Measurements from ENCODE around the gene KCTD13. TPM values are rescaled to one million over a fixed set of nuclear protein-coding genes. Genes with fewer than 3 reads are reported as not detected.

KCTD13 gene
- total and polyA plus RNA-seq, 2 of the 8 experiments (the other 6 are each of a cell fraction or from before 2014, with no cell fraction given): 9.2 to 10.8 TPM

DNA sequence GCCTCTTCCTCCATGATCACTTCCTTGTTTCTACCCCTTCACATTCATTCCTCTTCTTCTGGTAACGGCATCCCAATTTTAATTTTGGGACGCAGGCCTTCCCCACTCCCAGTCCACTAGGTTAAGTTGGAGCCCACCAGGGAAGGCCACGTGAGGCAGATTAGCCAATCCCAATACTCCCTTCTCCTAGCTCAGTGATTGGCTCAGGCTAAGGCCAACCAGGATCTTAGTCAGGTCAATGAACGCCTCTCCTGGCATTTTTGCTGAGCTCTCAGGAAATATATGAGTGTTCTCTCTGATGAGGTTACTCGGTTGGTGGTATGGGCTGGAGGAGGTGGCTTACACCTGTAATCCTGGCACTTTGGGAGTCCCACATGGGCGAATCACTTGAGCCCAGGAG is 42.0 kb downstream of the KCTD13 start:
- TF ChIP-seq, protein P1, sequence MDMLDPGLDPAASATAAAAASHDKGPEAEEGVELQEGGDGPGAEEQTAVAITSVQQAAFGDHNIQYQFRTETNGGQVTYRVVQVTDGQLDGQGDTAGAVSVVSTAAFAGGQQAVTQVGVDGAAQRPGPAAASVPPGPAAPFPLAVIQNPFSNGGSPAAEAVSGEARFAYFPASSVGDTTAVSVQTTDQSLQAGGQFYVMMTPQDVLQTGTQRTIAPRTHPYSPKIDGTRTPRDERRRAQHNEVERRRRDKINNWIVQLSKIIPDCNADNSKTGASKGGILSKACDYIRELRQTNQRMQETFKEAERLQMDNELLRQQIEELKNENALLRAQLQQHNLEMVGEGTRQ (IDR thresholded peaks at IDR 0.05; ENCODE audit: low read length): peak; percentile 24; the same call in 1 of the 2 replicates
- TF ChIP-seq YY1 (IDR thresholded peaks at IDR 0.05; ENCODE audit: low read depth, low read length) (no peak), EGR1 (IDR thresholded peaks at IDR 0.05; ENCODE audit: borderline replicate concordance, low read depth, low read length) (no peak), CHD2 (IDR thresholded peaks at IDR 0.05; ENCODE audit: low read length) (no peak)
- H3K27me3 ChIP-seq (replicated peaks in 1 of 4; ENCODE audit: control insufficient read depth in 3 of 4, extremely low read depth in 1 of 4, insufficient read depth in 3 of 4, low read length in 3 of 4): no peaks in the 10 kb centered on the region
- ChIA-PET POLR2A (ENCODE audit: partially characterized antibody) (no interaction called here), CTCF (ENCODE audit: partially characterized antibody) (interaction anchor here (0.6 to 1.6 kb wide), 2 partner anchors 148 to 207 kb away, joined by 4 to 7 read pairs; no protein-coding TSS in a partner anchor)
- H3K9me3 ChIP-seq (ENCODE audit: insufficient read depth in 2 of 2, low read depth in 1 of 2, low read length in 1 of 2): no peaks in the 10 kb centered on the region
- H2BK15ac ChIP-seq (ENCODE audit: low read length): no peak overlapping the region
- H3K4me1 ChIP-seq (replicated peaks in 1 of 4; ENCODE audit: control insufficient read depth in 3 of 4, insufficient read depth in 4 of 4, low read length in 3 of 4): no peaks in the 10 kb centered on the region
- no peaks in the 10 kb centered on the region for H3K79me2 ChIP-seq (ENCODE audit: control insufficient read depth in 1 of 2, insufficient read depth in 2 of 2, low read length in 2 of 2)
- no peak overlapping the region for H3K4me3 ChIP-seq (ENCODE audit: extremely low read depth in 1 of 4, insufficient read depth in 2 of 4, low read depth in 3 of 4, low read length in 4 of 4)
- peaks cover 0 to 9% (median 6%) of the 10 kb centered on the region in 4 experiments; a peak in 7 of 8 replicates for H3K36me3 ChIP-seq (ENCODE audit: control insufficient read depth in 2 of 4, insufficient read depth in 4 of 4, low read length in 3 of 4)
- no peak overlapping the region for H2BK20ac ChIP-seq (ENCODE audit: low read length)
- WGBS, 2 experiments (ENCODE audit: extremely low coverage in 1 of 2, insufficient coverage in 1 of 2, insufficient read length in 1 of 2, insufficient replicate concordance in 2 of 2, low coverage in 1 of 2, low lambda C conversion rate in 2 of 2, missing lambda C conversion rate in 1 of 2): 91% methylated on average over 6 of the region's 6 CpGs; no CpG with 5 or more reads in 1 of the 2 experiments
- no peak overlapping the region for H4K8ac ChIP-seq (ENCODE audit: extremely low read depth, insufficient read depth, low read length)
- no peak overlapping the region for H2BK5ac ChIP-seq (ENCODE audit: low read depth, low read length)
- H3K14ac ChIP-seq (ENCODE audit: insufficient read length): no peak overlapping the region
- H3K56ac ChIP-seq (replicated peaks; ENCODE audit: insufficient read length, low read depth, low read length): no peak overlapping the region
- H3K79me1 ChIP-seq (ENCODE audit: low read depth, low read length): no peaks in the 10 kb centered on the region
- no peak overlapping the region for H3K23ac ChIP-seq (ENCODE audit: insufficient read length)
- H4K20me1 ChIP-seq (replicated peaks in 1 of 2; ENCODE audit: control insufficient read depth in 1 of 2, insufficient read depth in 2 of 2, low read length in 2 of 2): peaks cover 0 to 1% of the 10 kb centered on the region in 2 experiments
- H4K5ac ChIP-seq (ENCODE audit: insufficient read length, low read depth, low read length): no peak overlapping the region
- H3K23me2 ChIP-seq (ENCODE audit: low read depth, low read length): no peaks in the 10 kb centered on the region
- no peak overlapping the region for H4K91ac ChIP-seq (replicated peaks; ENCODE audit: insufficient read length, low read length)
- H2AFZ ChIP-seq (ENCODE audit: low read length): no peak overlapping the region
- H3K18ac ChIP-seq (ENCODE audit: extremely low read depth, low read length): no peak overlapping the region
- no peak overlapping the region for H3K27ac ChIP-seq (ENCODE audit: low read depth, low read length)
- no peak for FAIRE-seq
- no peak for DNase-seq (ENCODE audit: low read depth in 1 of 2, low spot score in 2 of 2)
- H3K4ac ChIP-seq (replicated peaks; ENCODE audit: insufficient read length, low read depth, low read length): no peak overlapping the region
- H3K9ac ChIP-seq (replicated peaks in 1 of 4; ENCODE audit: extremely low read depth in 1 of 4, low read depth in 3 of 4, low read length in 3 of 4): no peak overlapping the region
- no peak overlapping the region for H2BK12ac ChIP-seq (ENCODE audit: low read depth, low read length)
- H2BK120ac ChIP-seq (replicated peaks; ENCODE audit: low read depth, low read length): no peak overlapping the region
- H2AK5ac ChIP-seq (ENCODE audit: low read depth, low read length): no peak overlapping the region
- H3K4me2 ChIP-seq (ENCODE audit: insufficient read depth in 1 of 2, low read depth in 2 of 2, low read length in 2 of 2): no peak overlapping the region

Data from H1 (cell line).